CD14-positive monocyte (primary cell): ENCODE measurements around the gene CNNM2. TPM values are rescaled to one million over a fixed set of nuclear protein-coding genes. Genes with fewer than 3 reads are reported as not detected.

Source experiments
- DNase-seq, 3 donors: peaks; one replicate each; pipeline ENCODE4 v3.0.0-alpha.2; 2011 to 2022
- H2AFZ ChIP-seq: 2 replicates; pipeline ENCODE4 v1.6.0; 2012; ENCODE audit warnings: mild to moderate bottlenecking, low read depth, low read length, inconsistent platforms; ENCODE audit not compliant: insufficient read depth, poor library complexity, severe bottlenecking
- H3K27ac ChIP-seq, 2 donors: 1 replicate in 1 of 2; 2 replicates in 1 of 2; pipeline ENCODE4 v1.5.1; 2012 to 2013; ENCODE audit warnings: low read length in 2 of 2, control low read depth in 1 of 2, inconsistent platforms in 1 of 2, low read depth in 1 of 2, mild to moderate bottlenecking in 1 of 2
- H3K27me3 ChIP-seq, 2 donors: one replicate each; pipeline versions ENCODE4 v1.6.0 to v1.6.1; 2011 to 2013; ENCODE audit warnings: low read length in 2 of 2; ENCODE audit not compliant: control insufficient read depth in 2 of 2, insufficient read depth in 2 of 2
- H3K36me3 ChIP-seq, 2 donors: replicated peaks in 1 of 2; 1 replicate in 1 of 2; 2 replicates in 1 of 2; pipeline versions ENCODE4 v1.5.1 to v1.6.1; 2012 to 2013; ENCODE audit warnings: low read length in 2 of 2, control low read depth in 1 of 2, inconsistent platforms in 1 of 2, mild to moderate bottlenecking in 1 of 2; ENCODE audit not compliant: insufficient read depth in 2 of 2, control insufficient read depth in 1 of 2
- H3K4me1 ChIP-seq, 2 donors: 1 replicate in 1 of 2; 2 replicates in 1 of 2; pipeline versions ENCODE4 v1.5.1 to v1.6.1; 2012 to 2013; ENCODE audit warnings: low read length in 2 of 2, control low read depth in 1 of 2, inconsistent platforms in 1 of 2, mild to moderate bottlenecking in 1 of 2, moderate library complexity in 1 of 2; ENCODE audit not compliant: insufficient read depth in 2 of 2, control insufficient read depth in 1 of 2
- H3K4me2 ChIP-seq: replicated peaks from 2 replicates; pipeline ENCODE3; 2012; ENCODE audit warnings: low read length, moderate library complexity, mild to moderate bottlenecking; ENCODE audit not compliant: poor library complexity, severe bottlenecking; ENCODE audit errors: extremely low read depth
- H3K4me3 ChIP-seq, 3 experiments: fragments of 200-600 bp in 1 of 3; sonication (generic) in 1 of 3; replicated peaks in 1 of 3; 1 replicate in 2 of 3; 2 replicates in 1 of 3; pipeline ENCODE4 v1.5.1; 2011 to 2013; ENCODE audit warnings: low read length in 3 of 3, mild to moderate bottlenecking in 3 of 3, control low read depth in 2 of 3, low read depth in 2 of 3, inconsistent platforms in 1 of 3, moderate library complexity in 1 of 3
- H3K79me2 ChIP-seq: 2 replicates; pipeline ENCODE4 v1.6.0; 2012; ENCODE audit warnings: mild to moderate bottlenecking, control low read depth, inconsistent platforms, low read length, moderate library complexity; ENCODE audit not compliant: insufficient read depth
- H3K9ac ChIP-seq: 2 replicates; pipeline ENCODE4 v1.6.0; 2017; ENCODE audit warnings: low read length, mild to moderate bottlenecking; ENCODE audit not compliant: insufficient read depth, poor library complexity, severe bottlenecking
- H3K9me3 ChIP-seq, 2 donors: replicated peaks in 1 of 2; 1 replicate in 1 of 2; 2 replicates in 1 of 2; pipeline versions ENCODE4 v1.5.1 to v1.6.1; 2012 to 2013; ENCODE audit warnings: low read length in 2 of 2, control low read depth in 1 of 2; ENCODE audit not compliant: control insufficient read depth in 1 of 2, insufficient read depth in 1 of 2
- H4K20me1 ChIP-seq: 2 replicates; pipeline ENCODE4 v1.6.0; 2012; ENCODE audit warnings: mild to moderate bottlenecking, low read length, control low read depth, moderate library complexity; ENCODE audit not compliant: insufficient read depth
- H3K27ac Mint-ChIP-seq, 7 donors: one replicate each; pipeline ENCODE4 v1.8.0; 2020; ENCODE audit warnings: mild to moderate bottlenecking in 7 of 7, mixed read lengths in 7 of 7, moderate library complexity in 6 of 7, inconsistent platforms in 2 of 7
- H3K27me3 Mint-ChIP-seq, 3 donors: one replicate each; pipeline ENCODE4 v1.8.0; 2021 to 2022; ENCODE audit warnings: low read depth in 3 of 3, mild to moderate bottlenecking in 3 of 3, mixed read lengths in 3 of 3, moderate library complexity in 3 of 3, inconsistent platforms in 1 of 3
- H3K36me3 Mint-ChIP-seq, 2 donors: one replicate each; pipeline ENCODE4 v1.8.0; 2020; ENCODE audit warnings: mixed read lengths in 2 of 2, inconsistent platforms in 1 of 2, mild to moderate bottlenecking in 1 of 2
- H3K4me1 Mint-ChIP-seq: one replicate; pipeline ENCODE4 v1.8.0; 2020; ENCODE audit warnings: mild to moderate bottlenecking, mixed read lengths
- H3K4me3 Mint-ChIP-seq, 2 donors: one replicate each; pipeline ENCODE4 v1.8.0; 2020; ENCODE audit warnings: mild to moderate bottlenecking in 2 of 2, mixed read lengths in 2 of 2, moderate library complexity in 1 of 2
- H3K9me3 Mint-ChIP-seq, 7 donors: one replicate each; pipeline ENCODE4 v1.8.0; 2020 to 2022; ENCODE audit warnings: mixed read lengths in 7 of 7, mild to moderate bottlenecking in 6 of 7, moderate library complexity in 6 of 7, inconsistent platforms in 2 of 7
- CTCF ChIP-seq: fragments of 200-600 bp; IDR thresholded peaks from one replicate; pipeline ENCODE4 v1.8.0; 2022; ENCODE audit warnings: antibody characterized with exemption, mild to moderate bottlenecking
- WGBS: methylation state at CpG from one replicate; pipeline ENCODE4 v1.1.5; 2013; ENCODE audit warnings: missing lambda C conversion rate; ENCODE audit not compliant: insufficient coverage; 5-methylcytosine and 5-hydroxymethylcytosine counted together
- intact Hi-C, 2 donors: fragments of 100-400 bp; cut with micrococcal nuclease; formaldehyde crosslinking; loops; one replicate each; pipeline versions ENCODE4 v1.15.0 to v1.15.1; 2023
- polyA plus RNA-seq, 3 donors: library from polyadenylated mRNA; depleted of rRNA in 1 of 3; unstranded in 2 of 3; stranded (reverse) in 1 of 3; fragments of 300-500 nt in 2 of 3; fragments of >200 nt in 1 of 3; fragmentation: Illumina TruSeq in 2 of 3; gene quantifications; 1 replicate in 2 of 3; 2 replicates in 1 of 3; pipeline ENCODE4 v1.2.3, GENCODE V29; 2012 to 2021

CNNM2 gene
- polyA plus RNA-seq, 3 donors = 1.6 to 3.8 (median 2.2) TPM

- Histone ChIP-seq H3K4me3 (no peak overlapping the region), H3K79me2 (no peaks in the 10 kb centered on the region), H4K20me1 (peaks cover 65% of the 10 kb centered on the region), H3K27me3 (no peaks in the 10 kb centered on the region), H3K36me3 (peaks cover 81 to 93% of the 10 kb centered on the region in 2 donors), H3K27ac (no peak overlapping the region), H3K9ac (no peak overlapping the region), H2AFZ (no peak overlapping the region), H3K4me1 (no peaks in the 10 kb centered on the region), H3K9me3 (no peaks in the 10 kb centered on the region), H3K4me2 (no peak overlapping the region)
- DNase-seq = no peak
- no peak overlapping the region for H3K27ac Mint-ChIP-seq
- H3K4me1 Mint-ChIP-seq = no peaks in the 10 kb centered on the region
- H3K9me3 Mint-ChIP-seq = no peaks in the 10 kb centered on the region
- no peak overlapping the region for H3K4me3 Mint-ChIP-seq
- TF ChIP-seq CTCF = no peak
- H3K27me3 Mint-ChIP-seq = no peaks in the 10 kb centered on the region
- no CpG with 5 or more reads among the region's 2 CpGs for WGBS
- intact Hi-C loops = no loop called here
- peaks cover 84 to 86% of the 10 kb centered on the region in 2 donors for H3K36me3 Mint-ChIP-seq
These were observed 168.7 kb downstream of the CNNM2 start for GRCh38 chr10:103086799-103087198.

GRCh38 chr10:103089493-103089892 lies 171.4 kb downstream of the CNNM2 start:
- Histone ChIP-seq H3K4me2 (no peak overlapping the region), H4K20me1 (peaks cover 81% of the 10 kb centered on the region), H3K4me1 (no peaks in the 10 kb centered on the region), H3K79me2 (no peaks in the 10 kb centered on the region), H3K36me3 (peaks cover 98 to 100% of the 10 kb centered on the region in 2 donors), H3K9ac (no peak overlapping the region), H3K9me3 (no peaks in the 10 kb centered on the region), H2AFZ (no peak overlapping the region), H3K4me3 (no peak overlapping the region), H3K27ac (no peak overlapping the region), H3K27me3 (no peaks in the 10 kb centered on the region)
- H3K9me3 Mint-ChIP-seq = no peaks in the 10 kb centered on the region
- WGBS = 95% methylated on average over 6 of the region's 10 CpGs
- no peak overlapping the region for H3K4me3 Mint-ChIP-seq
- DNase-seq = no peak
- peaks cover 94 to 96% of the 10 kb centered on the region in 2 donors for H3K36me3 Mint-ChIP-seq
- peak overlapping the region in 1 of 7 donors; percentile 6 for H3K27ac Mint-ChIP-seq
- intact Hi-C loops = no loop called here
- no peaks in the 10 kb centered on the region for H3K27me3 Mint-ChIP-seq
- no peaks in the 10 kb centered on the region for H3K4me1 Mint-ChIP-seq
- no peak for TF ChIP-seq CTCF
